ENCODE data around the gene RBM43.

The RBM43 gene

GRCh38 chr2:151228847-151229512, 32.7 kb downstream of the RBM43 start:
- Histone ChIP-seq H2AFZ (ENCODE audit: low read depth, low read length) (no peak overlapping the region), H3K79me2 (ENCODE audit: low read length) (no peaks in the 10 kb centered on the region), H3K4me1 (ENCODE audit: low read length) (no peaks in the 10 kb centered on the region), H4K20me1 (ENCODE audit: insufficient read depth, low read length) (no peaks in the 10 kb centered on the region), H3K9ac (ENCODE audit: low read length) (no peak overlapping the region), H3K27ac (ENCODE audit: low read length) (no peak overlapping the region), H3K4me2 (ENCODE audit: low read length) (no peak overlapping the region), H3K9me3 (ENCODE audit: insufficient read depth, low read length) (no peaks in the 10 kb centered on the region), H3K27me3 (ENCODE audit: low read depth, low read length) (no peaks in the 10 kb centered on the region), H3K4me3 (ENCODE audit: low read length) (no peak overlapping the region), H3K36me3 (replicated peaks; ENCODE audit: low read depth, low read length) (no peaks in the 10 kb centered on the region)
- TF ChIP-seq, protein P1, sequence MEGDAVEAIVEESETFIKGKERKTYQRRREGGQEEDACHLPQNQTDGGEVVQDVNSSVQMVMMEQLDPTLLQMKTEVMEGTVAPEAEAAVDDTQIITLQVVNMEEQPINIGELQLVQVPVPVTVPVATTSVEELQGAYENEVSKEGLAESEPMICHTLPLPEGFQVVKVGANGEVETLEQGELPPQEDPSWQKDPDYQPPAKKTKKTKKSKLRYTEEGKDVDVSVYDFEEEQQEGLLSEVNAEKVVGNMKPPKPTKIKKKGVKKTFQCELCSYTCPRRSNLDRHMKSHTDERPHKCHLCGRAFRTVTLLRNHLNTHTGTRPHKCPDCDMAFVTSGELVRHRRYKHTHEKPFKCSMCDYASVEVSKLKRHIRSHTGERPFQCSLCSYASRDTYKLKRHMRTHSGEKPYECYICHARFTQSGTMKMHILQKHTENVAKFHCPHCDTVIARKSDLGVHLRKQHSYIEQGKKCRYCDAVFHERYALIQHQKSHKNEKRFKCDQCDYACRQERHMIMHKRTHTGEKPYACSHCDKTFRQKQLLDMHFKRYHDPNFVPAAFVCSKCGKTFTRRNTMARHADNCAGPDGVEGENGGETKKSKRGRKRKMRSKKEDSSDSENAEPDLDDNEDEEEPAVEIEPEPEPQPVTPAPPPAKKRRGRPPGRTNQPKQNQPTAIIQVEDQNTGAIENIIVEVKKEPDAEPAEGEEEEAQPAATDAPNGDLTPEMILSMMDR (IDR thresholded peaks at IDR 0.05; ENCODE audit: low read depth, low read length): no peak
- no peak for TF ChIP-seq EZH2phosphoT487 (IDR thresholded peaks at IDR 0.05; ENCODE audit: low read depth)

GRCh38 chr2:151217343-151217742, 44.3 kb downstream of the RBM43 start:
- no peaks in the 10 kb centered on the region for H3K4me1 ChIP-seq (ENCODE audit: low read length)
- no peak overlapping the region for H3K27ac ChIP-seq (ENCODE audit: low read length)
- no peak overlapping the region for H2AFZ ChIP-seq (ENCODE audit: low read depth, low read length)
- no peaks in the 10 kb centered on the region for H3K79me2 ChIP-seq (ENCODE audit: low read length)
- TF ChIP-seq EZH2phosphoT487 (IDR thresholded peaks at IDR 0.05; ENCODE audit: low read depth): no peak
- TF ChIP-seq, protein P1 (IDR thresholded peaks at IDR 0.05; ENCODE audit: low read depth, low read length): no peak
- H3K4me3 ChIP-seq (ENCODE audit: low read length): no peak overlapping the region
- H3K9ac ChIP-seq (ENCODE audit: low read length): no peak overlapping the region
- no peaks in the 10 kb centered on the region for H3K27me3 ChIP-seq (ENCODE audit: low read depth, low read length)
- no peaks in the 10 kb centered on the region for H4K20me1 ChIP-seq (ENCODE audit: insufficient read depth, low read length)
- H3K36me3 ChIP-seq (replicated peaks; ENCODE audit: low read depth, low read length): no peaks in the 10 kb centered on the region
- no peaks in the 10 kb centered on the region for H3K9me3 ChIP-seq (ENCODE audit: insufficient read depth, low read length)
- no peak overlapping the region for H3K4me2 ChIP-seq (ENCODE audit: low read length)

- Histone ChIP-seq H3K4me1 (ENCODE audit: low read length) (no peaks in the 10 kb centered on the region), H4K20me1 (ENCODE audit: insufficient read depth, low read length) (no peaks in the 10 kb centered on the region), H3K4me3 (ENCODE audit: low read length) (no peak overlapping the region), H3K36me3 (replicated peaks; ENCODE audit: low read depth, low read length) (no peaks in the 10 kb centered on the region), H3K27me3 (ENCODE audit: low read depth, low read length) (no peaks in the 10 kb centered on the region), H3K9ac (ENCODE audit: low read length) (no peak overlapping the region), H3K79me2 (ENCODE audit: low read length) (no peaks in the 10 kb centered on the region), H3K27ac (ENCODE audit: low read length) (no peak overlapping the region), H2AFZ (ENCODE audit: low read depth, low read length) (no peak overlapping the region), H3K4me2 (ENCODE audit: low read length) (no peak overlapping the region), H3K9me3 (ENCODE audit: insufficient read depth, low read length) (no peaks in the 10 kb centered on the region)
- TF ChIP-seq, protein P1 (IDR thresholded peaks at IDR 0.05; ENCODE audit: low read depth, low read length): no peak
- TF ChIP-seq EZH2phosphoT487 (IDR thresholded peaks at IDR 0.05; ENCODE audit: low read depth): no peak
Measured at GRCh38 chr2:151207100-151207499, 54.6 kb downstream of the RBM43 start.

GRCh38 chr2:151206446-151206968, 55.2 kb downstream of the RBM43 start:
- H3K27ac ChIP-seq (ENCODE audit: low read length): no peak overlapping the region
- no peak overlapping the region for H2AFZ ChIP-seq (ENCODE audit: low read depth, low read length)

More at GRCh38 chr2:151206446-151206968, 55.2 kb downstream of the RBM43 start:
- H3K4me1 ChIP-seq (ENCODE audit: low read length): no peaks in the 10 kb centered on the region
- no peaks in the 10 kb centered on the region for H4K20me1 ChIP-seq (ENCODE audit: insufficient read depth, low read length)
- no peaks in the 10 kb centered on the region for H3K9me3 ChIP-seq (ENCODE audit: insufficient read depth, low read length)
- no peak overlapping the region for H3K4me2 ChIP-seq (ENCODE audit: low read length)
- no peaks in the 10 kb centered on the region for H3K36me3 ChIP-seq (replicated peaks; ENCODE audit: low read depth, low read length)
- H3K9ac ChIP-seq (ENCODE audit: low read length): no peak overlapping the region
- no peak for TF ChIP-seq EZH2phosphoT487 (IDR thresholded peaks at IDR 0.05; ENCODE audit: low read depth)
- TF ChIP-seq, protein P1 (IDR thresholded peaks at IDR 0.05; ENCODE audit: low read depth, low read length): no peak
- no peak overlapping the region for H3K4me3 ChIP-seq (ENCODE audit: low read length)
- no peaks in the 10 kb centered on the region for H3K27me3 ChIP-seq (ENCODE audit: low read depth, low read length)
- no peaks in the 10 kb centered on the region for H3K79me2 ChIP-seq (ENCODE audit: low read length)
